Breast epithelium (tissue), 4 donors: ENCODE measurements around the gene TMEM179. TPM values are rescaled to one million over a fixed set of nuclear protein-coding genes. Genes with fewer than 3 reads are reported as not detected.
A peak's percentile ranks its signal among the peaks of the same experiment; 100 is the strongest.

Experiments used
- DNase-seq, 2 donors: peaks; one replicate each; pipeline ENCODE4 v3.0.0-alpha.2; 2019; ENCODE audit warnings: low spot score in 2 of 2
- H3K27ac ChIP-seq, 2 donors: fragments of 200-600 bp; sonication (generic) in 1 of 2; one replicate each; pipeline ENCODE4 v1.5.1; 2016 to 2019; ENCODE audit warnings: mild to moderate bottlenecking in 1 of 2
- H3K27me3 ChIP-seq, 2 donors: fragments of 200-600 bp; sonication (generic) in 1 of 2; one replicate each; pipeline versions ENCODE4 v1.5.1 to v1.6.0; 2017 to 2019; ENCODE audit warnings: control low read depth in 1 of 2, mild to moderate bottlenecking in 1 of 2
- H3K36me3 ChIP-seq: fragments of 200-600 bp; one replicate; pipeline ENCODE4 v1.5.1; 2019
- H3K4me1 ChIP-seq, 2 donors: fragments of 200-600 bp; sonication (generic); one replicate each; pipeline ENCODE4 v1.5.1; 2016 to 2019; ENCODE audit warnings: control low read depth in 1 of 2
- H3K4me3 ChIP-seq, 3 donors: fragments of 200-600 bp; sonication (generic); 1 replicate in 2 of 3; 2 replicates in 1 of 3; pipeline ENCODE4 v1.5.1; 2016 to 2019; ENCODE audit warnings: mild to moderate bottlenecking in 3 of 3, moderate library complexity in 2 of 3
- H3K9me3 ChIP-seq, 2 donors: fragments of 200-600 bp; sonication (generic) in 1 of 2; one replicate each; pipeline ENCODE4 v1.5.1; 2016 to 2019; ENCODE audit warnings: control low read depth in 1 of 2
- POLR2A ChIP-seq: fragments of 450-650 bp; IDR thresholded peaks from one replicate; pipeline ENCODE4 v1.6.1; 2016; ENCODE audit warnings: antibody characterized with exemption, mild to moderate bottlenecking, moderate library complexity
- POLR2AphosphoS5 ChIP-seq, 3 donors: sonication (generic); formaldehyde crosslinking; IDR thresholded peaks; one replicate each; pipeline ENCODE4 v1.6.1; 2017; ENCODE audit warnings: antibody characterized with exemption in 3 of 3
- intact Hi-C: fragments of 100-400 bp; cut with DNase I; formaldehyde crosslinking; loops from one replicate; pipeline ENCODE4 v1.15.1; 2023; ENCODE audit warnings: low total_unique reads
- total RNA-seq, 3 donors: library from RNA; depleted of rRNA; stranded (reverse); fragments of >200 nt; gene quantifications; one replicate each; pipeline ENCODE4 v1.1.0, GENCODE V29; 2016
- TF ChIP-seq, protein P1 (sequence below), 3 donors: fragments of 450-650 bp; IDR thresholded peaks; one replicate each; pipeline ENCODE4 v1.5.1; 2016 to 2017; ENCODE audit warnings: antibody characterized with exemption in 3 of 3, mild to moderate bottlenecking in 3 of 3, moderate library complexity in 3 of 3

The TMEM179 gene
- total RNA-seq, 3 donors from 2014 or later = not detected

DNA sequence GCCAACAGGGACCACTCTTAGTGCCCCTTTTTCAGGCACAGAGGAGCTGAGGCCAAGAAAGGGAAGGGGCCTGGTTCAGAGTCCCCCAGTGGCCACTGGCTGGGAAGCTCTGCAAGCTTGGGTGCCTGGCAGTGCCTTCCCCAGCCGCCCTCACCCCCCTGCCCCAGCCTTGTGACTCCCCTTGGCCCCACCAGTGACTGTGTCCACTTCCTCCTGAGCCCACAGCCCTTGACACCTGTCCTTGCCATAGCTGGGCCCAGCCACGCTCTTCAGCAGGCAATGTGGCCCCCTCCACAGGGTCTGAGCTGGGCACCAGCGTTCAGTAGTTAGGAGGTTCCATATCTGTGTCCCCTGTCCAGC is 44.0 kb downstream of the TMEM179 start:
- Histone ChIP-seq H3K27ac (no peak overlapping the region), H3K27me3 (peaks cover 5 to 72% of the 10 kb centered on the region in 2 donors), H3K4me3 (no peak overlapping the region), H3K4me1 (peaks cover 0 to 8% of the 10 kb centered on the region in 2 donors), H3K9me3 (no peaks in the 10 kb centered on the region), H3K36me3 (no peaks in the 10 kb centered on the region)
- intact Hi-C loops = loop anchor here (10.0 kb wide), 2 partner anchors 426 to 466 kb away; partner anchors contain the start of gene KIF26A
- no peak for TF ChIP-seq POLR2AphosphoS5 (IDR thresholded peaks at IDR 0.05)
- TF ChIP-seq, protein P1, sequence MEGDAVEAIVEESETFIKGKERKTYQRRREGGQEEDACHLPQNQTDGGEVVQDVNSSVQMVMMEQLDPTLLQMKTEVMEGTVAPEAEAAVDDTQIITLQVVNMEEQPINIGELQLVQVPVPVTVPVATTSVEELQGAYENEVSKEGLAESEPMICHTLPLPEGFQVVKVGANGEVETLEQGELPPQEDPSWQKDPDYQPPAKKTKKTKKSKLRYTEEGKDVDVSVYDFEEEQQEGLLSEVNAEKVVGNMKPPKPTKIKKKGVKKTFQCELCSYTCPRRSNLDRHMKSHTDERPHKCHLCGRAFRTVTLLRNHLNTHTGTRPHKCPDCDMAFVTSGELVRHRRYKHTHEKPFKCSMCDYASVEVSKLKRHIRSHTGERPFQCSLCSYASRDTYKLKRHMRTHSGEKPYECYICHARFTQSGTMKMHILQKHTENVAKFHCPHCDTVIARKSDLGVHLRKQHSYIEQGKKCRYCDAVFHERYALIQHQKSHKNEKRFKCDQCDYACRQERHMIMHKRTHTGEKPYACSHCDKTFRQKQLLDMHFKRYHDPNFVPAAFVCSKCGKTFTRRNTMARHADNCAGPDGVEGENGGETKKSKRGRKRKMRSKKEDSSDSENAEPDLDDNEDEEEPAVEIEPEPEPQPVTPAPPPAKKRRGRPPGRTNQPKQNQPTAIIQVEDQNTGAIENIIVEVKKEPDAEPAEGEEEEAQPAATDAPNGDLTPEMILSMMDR (IDR thresholded peaks at IDR 0.05) = no peak
- DNase-seq = no peak

DNA sequence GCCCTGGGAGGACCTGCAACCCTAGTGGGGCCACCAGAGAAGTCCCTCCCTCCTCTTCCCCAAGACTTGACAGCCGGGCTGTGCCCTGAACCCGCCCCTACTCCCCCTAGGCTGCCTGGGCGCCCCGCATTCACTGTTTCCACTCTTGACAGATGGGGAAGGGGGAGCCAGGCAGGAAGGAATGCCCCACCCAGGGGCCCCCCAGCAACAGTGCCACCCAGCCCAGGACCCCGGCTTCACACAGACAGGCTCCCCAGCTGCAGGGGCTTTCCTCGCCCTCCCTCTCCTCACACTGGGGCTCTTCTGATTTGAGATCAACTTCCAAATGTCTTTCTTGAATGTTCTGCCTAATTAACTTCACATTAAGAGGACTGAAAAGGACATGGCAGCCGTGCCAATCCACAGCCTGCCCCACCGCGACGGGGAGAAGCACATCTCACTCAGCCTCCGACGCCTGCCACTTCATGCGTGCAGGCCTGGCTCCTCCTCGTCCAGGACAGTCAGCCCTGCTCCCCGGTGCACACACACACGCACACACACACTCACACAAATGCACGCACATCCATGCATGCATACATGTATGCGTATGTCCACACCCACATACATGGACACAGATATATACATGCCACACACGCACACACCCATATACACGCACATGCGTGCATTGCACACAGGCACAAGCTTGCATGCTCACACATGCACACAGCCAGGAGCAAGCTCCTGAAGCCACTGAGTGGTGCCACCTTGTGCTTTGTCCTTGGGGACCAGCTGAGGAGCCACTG is 44.6 kb downstream of the TMEM179 start:
- no peak overlapping the region for H3K4me3 ChIP-seq

DNA sequence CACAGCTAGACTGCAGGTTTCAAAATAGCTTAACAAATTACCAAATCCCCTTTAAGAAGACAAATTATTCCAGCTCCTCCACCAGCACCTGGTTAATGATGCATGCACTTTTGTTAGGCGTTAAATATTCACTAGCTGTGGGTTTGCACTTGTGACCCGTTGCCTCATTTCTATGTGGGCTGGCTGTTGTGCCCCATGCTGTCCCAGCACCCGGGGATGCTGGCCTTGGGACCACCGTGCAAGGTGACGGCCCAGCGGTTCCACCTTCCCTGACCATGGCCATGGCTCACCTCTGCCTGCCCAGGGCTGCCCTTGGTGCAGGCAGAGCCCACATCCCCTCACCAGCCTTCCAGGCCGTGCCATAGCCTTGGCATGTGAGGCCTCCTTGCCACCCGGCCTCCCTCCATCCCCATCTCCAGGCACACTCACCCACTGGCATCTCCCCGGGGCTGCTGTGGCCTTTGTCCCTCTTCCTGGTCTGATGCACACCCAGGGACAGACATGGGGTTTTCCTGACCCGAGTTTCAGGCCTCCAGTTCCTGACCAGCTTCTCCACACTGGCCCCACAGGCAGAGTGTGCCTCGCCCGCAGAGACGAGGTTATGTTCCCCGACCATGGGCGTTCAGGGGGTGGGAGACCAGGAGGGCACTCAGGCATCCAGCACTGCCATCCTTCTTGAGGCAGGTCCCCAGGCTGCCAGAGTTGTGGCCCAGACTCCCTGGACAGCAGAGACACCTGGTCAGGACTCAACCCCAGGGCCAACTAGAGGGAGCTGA is 45.4 kb downstream of the TMEM179 start:
- no peak overlapping the region for H3K27ac ChIP-seq
- H3K9me3 ChIP-seq = no peaks in the 10 kb centered on the region
- peaks cover 1 to 72% of the 10 kb centered on the region in 2 donors for H3K27me3 ChIP-seq
- no peak overlapping the region for H3K4me3 ChIP-seq
- peaks cover 0 to 6% of the 10 kb centered on the region in 2 donors for H3K4me1 ChIP-seq
- DNase-seq = no peak
- intact Hi-C loops = no loop called here
- no peak for TF ChIP-seq POLR2A
- H3K36me3 ChIP-seq = no peaks in the 10 kb centered on the region

More for the DNA sequence above, 44.6 kb downstream of the TMEM179 start:
- TF ChIP-seq, protein P1 (IDR thresholded peaks at IDR 0.05) = no peak
- TF ChIP-seq POLR2A = no peak
- no peak for TF ChIP-seq POLR2AphosphoS5 (IDR thresholded peaks at IDR 0.05)
- H3K9me3 ChIP-seq = no peaks in the 10 kb centered on the region
- no peak for DNase-seq
- H3K36me3 ChIP-seq = no peaks in the 10 kb centered on the region
- peaks cover 5 to 72% of the 10 kb centered on the region in 2 donors for H3K27me3 ChIP-seq
- H3K27ac ChIP-seq = no peak overlapping the region
- intact Hi-C loops = loop anchor here (10.0 kb wide), 2 partner anchors 425 to 465 kb away; partner anchors contain the start of gene KIF26A
- peaks cover 0 to 8% of the 10 kb centered on the region in 2 donors for H3K4me1 ChIP-seq

DNA sequence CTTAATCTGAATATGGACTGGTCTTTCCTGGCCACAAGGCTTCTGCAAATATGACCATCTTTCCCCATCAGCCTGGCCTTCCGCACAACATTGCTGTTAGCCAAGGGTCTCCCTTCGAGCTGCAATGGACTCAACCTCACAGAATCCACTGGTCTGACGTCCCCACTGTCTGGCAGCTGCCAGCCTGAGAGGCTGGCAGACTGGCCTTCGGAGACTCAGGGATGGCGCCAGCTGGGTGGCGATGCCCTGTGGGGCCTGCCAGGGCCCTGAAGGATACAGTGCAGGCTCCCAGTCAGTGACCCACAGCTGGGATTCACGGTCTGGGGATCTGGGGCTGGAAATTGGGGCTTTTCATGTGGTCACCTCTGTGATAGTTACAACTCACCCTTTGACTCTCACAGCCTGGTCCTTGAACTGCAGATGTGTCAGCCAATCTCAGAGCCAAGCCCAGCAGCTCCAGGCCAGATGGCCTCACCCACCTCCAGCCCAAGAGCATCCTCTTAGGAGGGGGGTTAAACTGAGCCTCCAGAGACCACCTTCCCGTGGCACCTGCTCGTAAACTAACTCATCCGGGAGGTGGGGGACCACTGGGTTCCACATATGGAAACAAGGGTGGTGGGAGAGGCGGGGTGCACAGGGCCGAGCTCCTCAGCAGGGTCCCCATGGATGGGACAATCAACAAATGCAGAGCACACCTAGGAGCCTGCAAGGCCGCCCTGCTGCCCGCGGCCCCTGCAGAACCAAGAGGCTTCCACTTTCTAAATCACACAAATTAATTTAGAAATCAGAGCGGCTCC is 46.1 kb downstream of the TMEM179 start:
- no peaks in the 10 kb centered on the region for H3K9me3 ChIP-seq

DNA sequence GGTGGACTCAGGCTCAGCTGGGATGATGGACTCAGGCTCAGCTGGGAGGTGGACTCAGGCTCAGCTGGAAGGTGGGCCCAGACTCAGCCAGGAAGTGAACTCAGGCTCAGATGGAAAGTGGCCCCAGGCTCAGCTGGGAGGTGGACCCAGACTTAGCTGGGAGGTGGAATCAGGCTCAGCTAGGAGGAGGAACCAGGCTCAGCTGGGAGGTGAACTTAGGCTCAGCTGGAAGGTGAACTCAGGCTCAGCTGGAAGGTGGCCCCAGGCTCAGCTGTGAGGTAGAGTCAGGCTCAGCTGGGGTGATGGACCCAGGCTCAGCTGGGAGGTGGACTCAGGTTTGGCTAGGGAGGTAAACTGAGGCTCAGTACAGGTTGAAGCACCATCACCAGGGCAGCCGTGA is 46.8 kb downstream of the TMEM179 start:
- H3K9me3 ChIP-seq = no peaks in the 10 kb centered on the region
- no peak overlapping the region for H3K27ac ChIP-seq
- no peak for TF ChIP-seq POLR2A
- intact Hi-C loops = no loop called here
- no peaks in the 10 kb centered on the region for H3K4me1 ChIP-seq
- peaks cover 0 to 74% of the 10 kb centered on the region in 2 donors for H3K27me3 ChIP-seq
- peak in 1 of 2 donors; percentile 43 for DNase-seq
- no peak overlapping the region for H3K4me3 ChIP-seq
- no peaks in the 10 kb centered on the region for H3K36me3 ChIP-seq

More for the DNA sequence above, 46.1 kb downstream of the TMEM179 start:
- intact Hi-C loops = no loop called here
- no peak overlapping the region for H3K27ac ChIP-seq
- H3K4me3 ChIP-seq = no peak overlapping the region
- H3K4me1 ChIP-seq = no peaks in the 10 kb centered on the region
- H3K27me3 ChIP-seq = peaks cover 0 to 71% of the 10 kb centered on the region in 2 donors
- H3K36me3 ChIP-seq = no peaks in the 10 kb centered on the region
- DNase-seq = peak in 1 of 2 donors; percentile 33
- no peak for TF ChIP-seq POLR2A
- TF ChIP-seq, protein P1 (IDR thresholded peaks at IDR 0.05) = no peak
